OCI-LY7 (cell line): ENCODE results near the gene IGSF3.

Source experiments
- EZH2phosphoT487 ChIP-seq: fragments of 200-600 bp; sonication (generic); IDR thresholded peaks from 2 replicates; pipeline ENCODE4 v1.6.1; 2018; ENCODE audit warnings: low read depth, borderline replicate concordance, mild to moderate bottlenecking, mixed run types, antibody characterized with exemption, low read length, moderate library complexity, mixed read lengths
- TF ChIP-seq, protein P1 (sequence below): fragments of 200-600 bp; sonication (generic); conservative IDR thresholded peaks from 2 replicates; pipeline ENCODE4 v1.5.1; 2014; ENCODE audit warnings: mild to moderate bottlenecking, antibody characterized with exemption, low read length, moderate library complexity, mixed read lengths

DNA sequence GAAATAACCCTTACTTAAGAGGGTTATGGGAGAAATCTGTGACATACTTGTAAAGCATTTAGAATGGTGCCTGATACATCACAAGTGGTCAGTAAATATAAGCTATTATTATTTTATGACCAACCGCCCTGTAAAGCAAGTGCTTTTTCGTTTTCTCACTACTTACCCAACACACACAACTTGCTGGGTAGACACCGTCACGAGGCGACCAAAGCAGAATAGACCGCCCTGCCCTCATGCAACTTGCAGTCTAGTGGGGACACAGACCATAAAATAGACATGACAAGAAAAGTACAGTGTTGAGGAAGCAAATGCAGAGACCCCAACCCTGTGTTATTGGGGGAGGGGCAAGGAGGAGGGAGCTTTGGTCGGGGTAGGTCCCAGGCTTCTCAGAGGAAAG lies 744 bp upstream of the IGSF3 start:
- TF ChIP-seq, protein P1, sequence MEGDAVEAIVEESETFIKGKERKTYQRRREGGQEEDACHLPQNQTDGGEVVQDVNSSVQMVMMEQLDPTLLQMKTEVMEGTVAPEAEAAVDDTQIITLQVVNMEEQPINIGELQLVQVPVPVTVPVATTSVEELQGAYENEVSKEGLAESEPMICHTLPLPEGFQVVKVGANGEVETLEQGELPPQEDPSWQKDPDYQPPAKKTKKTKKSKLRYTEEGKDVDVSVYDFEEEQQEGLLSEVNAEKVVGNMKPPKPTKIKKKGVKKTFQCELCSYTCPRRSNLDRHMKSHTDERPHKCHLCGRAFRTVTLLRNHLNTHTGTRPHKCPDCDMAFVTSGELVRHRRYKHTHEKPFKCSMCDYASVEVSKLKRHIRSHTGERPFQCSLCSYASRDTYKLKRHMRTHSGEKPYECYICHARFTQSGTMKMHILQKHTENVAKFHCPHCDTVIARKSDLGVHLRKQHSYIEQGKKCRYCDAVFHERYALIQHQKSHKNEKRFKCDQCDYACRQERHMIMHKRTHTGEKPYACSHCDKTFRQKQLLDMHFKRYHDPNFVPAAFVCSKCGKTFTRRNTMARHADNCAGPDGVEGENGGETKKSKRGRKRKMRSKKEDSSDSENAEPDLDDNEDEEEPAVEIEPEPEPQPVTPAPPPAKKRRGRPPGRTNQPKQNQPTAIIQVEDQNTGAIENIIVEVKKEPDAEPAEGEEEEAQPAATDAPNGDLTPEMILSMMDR, result no peak
- TF ChIP-seq EZH2phosphoT487, result no peak
